SK-N-SH (cell line): Measurements from ENCODE around the gene CLCN3. TPM values are rescaled to one million over a fixed set of nuclear protein-coding genes. Genes with fewer than 3 reads are reported as not detected.

Experiments used
- CTCF ChIA-PET: fragments of 300-600, 350-600 bp; formaldehyde crosslinking; extraction: SDS; loops from one replicate; lab custom pipeline; 2021; lab: Yijun Ruan, JAX
- POLR2A ChIA-PET: fragments of 350-600 bp; sonication (Branson Sonifier 250); formaldehyde crosslinking; extraction: SDS; loops from one replicate; lab custom pipeline; 2020; ENCODE audit warnings: antibody characterized with exemption, inconsistent platforms; lab: Yijun Ruan, JAX
- DNase-seq: peaks from one replicate; pipeline ENCODE4 v3.0.0; 2012
- H2AFZ ChIP-seq: fragments of 200-600 bp; sonication (generic); 2 replicates; pipeline ENCODE4 v1.8.1; 2016; ENCODE audit warnings: antibody characterized with exemption, mild to moderate bottlenecking, low read depth
- H3F3A ChIP-seq: fragments of 200-600 bp; sonication (generic); replicated peaks from 2 replicates; pipeline ENCODE3; 2016; ENCODE audit warnings: antibody characterized with exemption, mild to moderate bottlenecking; ENCODE audit not compliant: insufficient read depth
- H3K27ac ChIP-seq, 2 experiments: fragments of 200-500 bp in 1 of 2; fragments of 200-600 bp in 1 of 2; sonication (Bioruptor generic) in 1 of 2; sonication (generic), shearing (Covaris generic) in 1 of 2; 2 replicates each; pipeline versions ENCODE4 v1.5.1 to v1.6.1; 2014 to 2016; ENCODE audit warnings: low read depth in 2 of 2, inconsistent platforms in 1 of 2, low read length in 1 of 2, mild to moderate bottlenecking in 1 of 2, mixed read lengths in 1 of 2
- H3K27me3 ChIP-seq: fragments of 200-600 bp; sonication (generic), shearing (Covaris generic); 2 replicates; pipeline ENCODE4 v1.6.1; 2016; ENCODE audit warnings: mixed run types; ENCODE audit not compliant: insufficient read depth
- H3K36me3 ChIP-seq, 2 experiments: fragments of 200-500 bp in 1 of 2; fragments of 200-600 bp in 1 of 2; sonication (Bioruptor generic) in 1 of 2; sonication (generic) in 1 of 2; replicated peaks in 1 of 2; 2 replicates each; pipeline versions ENCODE3 to v1.5.1; 2014 to 2016; ENCODE audit warnings: low read length in 1 of 2, mild to moderate bottlenecking in 1 of 2; ENCODE audit not compliant: insufficient read depth in 2 of 2, control insufficient read depth in 1 of 2
- H3K4me1 ChIP-seq, 2 experiments: fragments of 200-500 bp in 1 of 2; fragments of 200-600 bp in 1 of 2; sonication (Bioruptor generic) in 1 of 2; sonication (generic), shearing (Covaris generic) in 1 of 2; 2 replicates each; pipeline versions ENCODE4 v1.5.1 to v1.6.1; 2014 to 2016; ENCODE audit warnings: low read depth in 1 of 2, low read length in 1 of 2, mixed run types in 1 of 2; ENCODE audit not compliant: insufficient read depth in 2 of 2, control insufficient read depth in 1 of 2
- H3K4me2 ChIP-seq: fragments of 200-600 bp; sonication (generic), shearing (Covaris generic); 2 replicates; pipeline ENCODE4 v1.6.1; 2017; ENCODE audit warnings: mixed run types
- H3K4me3 ChIP-seq, 2 experiments: fragments of 200-500 bp in 1 of 2; fragments of 200-600 bp in 1 of 2; sonication (Bioruptor generic) in 1 of 2; sonication (generic), shearing (Covaris generic) in 1 of 2; 2 replicates each; pipeline versions ENCODE4 v1.5.1 to v1.8.1; 2014 to 2016; ENCODE audit warnings: low read depth in 2 of 2, inconsistent platforms in 1 of 2, low read length in 1 of 2, mild to moderate bottlenecking in 1 of 2, mixed read lengths in 1 of 2, moderate library complexity in 1 of 2
- H3K79me2 ChIP-seq: fragments of 200-600 bp; sonication (generic); 2 replicates; pipeline ENCODE4 v1.8.1; 2017; ENCODE audit warnings: mild to moderate bottlenecking; ENCODE audit not compliant: insufficient read depth
- H3K9ac ChIP-seq: fragments of 200-600 bp; sonication (generic); 2 replicates; pipeline ENCODE4 v1.6.1; 2017; ENCODE audit warnings: mixed run types
- H3K9me2 ChIP-seq: fragments of 200-600 bp; sonication (generic); 2 replicates; pipeline ENCODE4 v1.6.1; 2017; ENCODE audit warnings: mixed run types
- H3K9me3 ChIP-seq: fragments of 200-600 bp; sonication (generic); 2 replicates; pipeline ENCODE4 v1.6.1; 2017; ENCODE audit warnings: mixed run types, mild to moderate bottlenecking, moderate library complexity
- H4K20me1 ChIP-seq: fragments of 200-600 bp; sonication (generic); 2 replicates; pipeline ENCODE4 v1.6.1; 2017; ENCODE audit warnings: mild to moderate bottlenecking, mixed run types; ENCODE audit not compliant: insufficient read depth
- CTCF ChIP-seq: fragments of 200-600 bp; sonication (generic); IDR thresholded peaks from 2 replicates; pipeline ENCODE4 v1.6.1; 2017; ENCODE audit warnings: antibody characterized with exemption, mild to moderate bottlenecking, moderate library complexity
- ELF1 ChIP-seq: IDR thresholded peaks from 2 replicates; pipeline ENCODE4 v1.4.0; 2012
- EP300 ChIP-seq, 2 experiments: IDR thresholded peaks; 2 replicates each; pipeline versions ENCODE4 v1.4.0 to v1.6.1; 2012; ENCODE audit warnings: borderline replicate concordance in 1 of 2, low read depth in 1 of 2, low read length in 1 of 2
- FOSL2 ChIP-seq: IDR thresholded peaks from 2 replicates; pipeline ENCODE4 v1.4.0; 2012; ENCODE audit warnings: low read depth, mild to moderate bottlenecking, moderate library complexity, borderline replicate concordance
- FOXJ3 ChIP-seq: sonication (generic); formaldehyde crosslinking; IDR thresholded peaks from 2 replicates; pipeline ENCODE4 v1.5.1; 2020; ENCODE audit warnings: mild to moderate bottlenecking, missing genetic modification reagents
- MAX ChIP-seq: IDR thresholded peaks from 2 replicates; pipeline ENCODE4 v1.4.0; 2012; ENCODE audit warnings: low read depth
- MEF2A ChIP-seq: IDR thresholded peaks from 2 replicates; pipeline ENCODE4 v1.4.0; 2012; ENCODE audit warnings: low read depth, borderline replicate concordance
- MXI1 ChIP-seq: IDR thresholded peaks from 2 replicates; pipeline ENCODE4 v1.6.1; 2012; ENCODE audit warnings: mild to moderate bottlenecking, low read depth, low read length, improper control_type of control experiment
- NRF1 ChIP-seq: IDR thresholded peaks from 2 replicates; pipeline ENCODE4 v1.6.1; 2012; ENCODE audit warnings: low read depth, mild to moderate bottlenecking, low read length
- RXRA ChIP-seq: IDR thresholded peaks from 2 replicates; pipeline ENCODE4 v1.4.0; 2012; ENCODE audit warnings: low read depth, mild to moderate bottlenecking, borderline replicate concordance
- TAF1 ChIP-seq: IDR thresholded peaks from 2 replicates; pipeline ENCODE4 v1.6.1; 2012; ENCODE audit warnings: low read depth, mild to moderate bottlenecking, low read length, moderate library complexity, borderline replicate concordance
- TEAD4 ChIP-seq: IDR thresholded peaks from 2 replicates; pipeline ENCODE4 v1.4.0; 2012; ENCODE audit warnings: mild to moderate bottlenecking, borderline replicate concordance; ENCODE audit not compliant: insufficient read depth
- USF1 ChIP-seq: IDR thresholded peaks from 2 replicates; pipeline ENCODE4 v1.4.0; 2012; ENCODE audit warnings: low read depth, borderline replicate concordance
- WGBS: methylation state at CpG from one replicate; pipeline ENCODE4 v1.1.6; 2017; ENCODE audit warnings: low lambda C conversion rate; 5-methylcytosine and 5-hydroxymethylcytosine counted together
- polyA plus RNA-seq, 3 experiments: library from polyadenylated mRNA; depleted of rRNA; stranded (reverse); fragments of >200 nt; gene quantifications; 2 replicates each; pipeline ENCODE4 v1.2.3, GENCODE V29; 2012

CLCN3 gene
- polyA plus RNA-seq, 1 of the 3 experiments (the other 2 are of a cell fraction) = 11.8 TPM

GRCh38 chr4:169716677-169717076, 96.3 kb downstream of the CLCN3 start:
- Histone ChIP-seq H3K4me2 (no peak overlapping the region), H3K9me3 (no peaks in the 10 kb centered on the region), H3K79me2 (no peaks in the 10 kb centered on the region), H3K36me3 (peaks cover 46 to 67% of the 10 kb centered on the region in 2 experiments), H3K9ac (no peak overlapping the region), H3K27me3 (no peaks in the 10 kb centered on the region), H3K4me1 (0 out of 4 replicates have a peak, but pooled peaks cover 0 to 4% of the 10 kb centered on the region in 2 experiments), H2AFZ (no peak overlapping the region), H3K4me3 (no peak overlapping the region), H3K27ac (no peak overlapping the region), H3F3A (peaks cover 5% of the 10 kb centered on the region), H4K20me1 (no peaks in the 10 kb centered on the region), H3K9me2 (no peaks in the 10 kb centered on the region)
- POLR2A ChIA-PET = no interaction called here
- CTCF ChIA-PET = interaction anchor here (0.7 to 4.6 kb wide), 2 partner anchors 97 to 104 kb away, joined by 4 to 17 read pairs; partner anchors contain the start of genes CLCN3 and NEK1
- TF ChIP-seq TEAD4 = no peak
- no peak for TF ChIP-seq NRF1
- no peak for TF ChIP-seq RXRA
- no peak for TF ChIP-seq MAX
- TF ChIP-seq CTCF = no peak
- no peak for TF ChIP-seq MXI1
- TF ChIP-seq EP300 (IDR thresholded peaks at IDR 0.05; ENCODE audit: borderline replicate concordance in 1 of 2, low read depth in 1 of 2, low read length in 1 of 2) = no peak
- no peak for TF ChIP-seq ELF1
- TF ChIP-seq FOXJ3 (CRISPR knock-in tag) = no peak
- no peak for TF ChIP-seq USF1
- no peak for TF ChIP-seq FOSL2
- 80% methylated on average over 1 of the region's 1 CpG for WGBS
- no peak for DNase-seq

GRCh38 chr4:169720529-169720928, 100.2 kb downstream of the CLCN3 start:
- DNase-seq = no peak
- TF ChIP-seq TAF1 (no peak), MEF2A (no peak), TEAD4 (no peak), FOSL2 (no peak)
- Histone ChIP-seq H3K27ac (no peak overlapping the region; a peak in 1 of 4 replicates), H3K27me3 (no peaks in the 10 kb centered on the region), H3F3A (peaks cover 4% of the 10 kb centered on the region), H3K9me3 (no peaks in the 10 kb centered on the region), H4K20me1 (no peaks in the 10 kb centered on the region), H3K4me2 (no peak overlapping the region), H3K9me2 (no peaks in the 10 kb centered on the region), H3K4me3 (no peak overlapping the region), H3K79me2 (no peaks in the 10 kb centered on the region), H2AFZ (no peak overlapping the region), H3K4me1 (0 out of 4 replicates have a peak, but pooled peaks cover 0 to 9% of the 10 kb centered on the region in 2 experiments), H3K9ac (no peak overlapping the region), H3K36me3 (peaks cover 25 to 35% of the 10 kb centered on the region in 2 experiments)
- POLR2A ChIA-PET = no interaction called here
- WGBS = 96% methylated on average over 7 of the region's 7 CpGs
- CTCF ChIA-PET = interaction anchor here (4.6 kb wide), 1 partner anchor 107 kb away, joined by 17 read pairs; the partner anchor contains the start of gene NEK1
